CD4-positive, alpha-beta T cell treated with Interleukin-15 for 4 hours (primary cell): ENCODE data around the gene ADAM23.

Experiments used
- DNase-seq: peaks from one replicate; pipeline ENCODE4 v3.0.0-alpha.2; 2020; ENCODE audit warnings: low spot score

ADAM23 gene

DNA sequence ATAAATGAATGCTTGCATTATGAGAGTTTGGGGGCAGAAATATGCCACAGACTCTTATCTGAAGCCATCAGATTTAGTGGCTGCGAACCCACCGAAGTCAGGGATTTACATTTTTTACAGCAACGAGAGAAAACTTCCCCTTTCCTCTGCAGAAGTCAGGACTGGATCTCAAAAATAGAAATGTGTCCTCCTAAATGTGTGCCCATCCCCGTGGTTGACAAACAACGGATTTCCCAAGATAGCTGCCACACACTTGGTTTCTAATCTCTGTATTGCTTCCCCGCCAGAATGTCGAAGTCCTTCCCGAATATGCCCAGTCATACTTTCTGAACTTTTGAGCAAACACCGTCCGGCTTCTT lies 879 bp upstream of the ADAM23 start:
- DNase-seq = no peak

DNA sequence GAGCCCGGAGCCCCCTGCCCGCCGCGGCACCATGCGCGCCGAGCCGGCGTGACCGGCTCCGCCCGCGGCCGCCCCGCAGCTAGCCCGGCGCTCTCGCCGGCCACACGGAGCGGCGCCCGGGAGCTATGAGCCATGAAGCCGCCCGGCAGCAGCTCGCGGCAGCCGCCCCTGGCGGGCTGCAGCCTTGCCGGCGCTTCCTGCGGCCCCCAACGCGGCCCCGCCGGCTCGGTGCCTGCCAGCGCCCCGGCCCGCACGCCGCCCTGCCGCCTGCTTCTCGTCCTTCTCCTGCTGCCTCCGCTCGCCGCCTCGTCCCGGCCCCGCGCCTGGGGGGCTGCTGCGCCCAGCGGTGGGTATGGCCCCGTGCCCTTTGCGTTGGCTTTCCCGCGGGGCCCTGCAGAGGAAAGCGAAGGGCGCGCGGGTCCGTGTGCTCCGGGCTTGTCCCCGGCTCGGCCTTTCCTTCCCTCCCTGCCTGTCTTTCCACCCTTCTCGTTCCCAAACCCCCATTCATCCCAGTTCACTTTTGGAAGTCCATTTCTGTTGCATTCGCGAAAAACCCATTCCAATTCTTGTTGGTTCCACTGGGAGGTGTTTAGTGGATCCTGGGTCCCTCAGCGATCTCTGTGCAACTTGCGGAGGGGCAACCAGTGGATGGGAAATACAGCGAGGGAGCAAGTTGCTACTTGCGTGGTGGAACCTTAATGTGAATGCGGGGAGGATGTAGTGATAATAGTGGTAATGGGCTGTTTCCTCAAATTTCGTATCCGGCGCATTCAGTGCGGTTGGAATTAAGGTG lies 599 bp downstream of the ADAM23 start:
- DNase-seq = no peak

DNA sequence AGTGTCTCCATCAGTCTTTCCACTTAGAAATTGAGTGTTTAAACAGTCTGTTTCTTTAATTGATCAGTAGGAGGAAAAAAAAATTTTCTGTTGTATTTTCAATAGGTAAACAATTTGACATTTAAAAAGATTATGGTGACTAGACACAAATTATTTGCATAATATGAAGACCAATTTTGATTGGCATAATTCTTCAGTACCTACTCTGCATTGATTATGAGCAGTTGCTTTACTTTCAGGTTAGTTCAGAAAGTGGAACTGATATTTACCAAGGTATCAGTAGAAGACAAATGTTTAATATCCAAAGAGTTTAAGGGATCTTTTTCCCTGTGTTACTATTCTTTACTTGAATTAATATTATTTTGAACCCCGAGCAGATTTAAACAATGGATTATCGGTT lies 2.6 kb downstream of the ADAM23 start:
- no peak for DNase-seq

DNA sequence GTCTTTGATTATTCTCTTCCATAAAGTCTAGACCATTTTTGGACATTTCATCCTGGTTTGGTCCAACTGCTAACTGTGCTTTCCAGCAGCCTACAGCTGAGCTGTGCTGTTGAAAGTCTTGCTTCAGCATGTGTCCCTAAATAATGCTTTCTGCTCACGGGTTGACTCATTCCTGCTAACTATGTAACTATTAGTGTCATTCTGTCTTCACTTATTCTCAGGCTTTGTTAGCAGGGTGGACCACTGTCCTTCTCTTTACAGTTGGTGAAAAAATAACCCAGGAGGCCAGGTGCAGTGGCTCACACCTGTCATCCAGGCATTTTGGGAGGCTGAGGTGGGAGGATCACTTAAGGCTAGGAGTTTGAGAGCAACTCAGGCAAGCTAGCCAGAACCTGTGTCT lies 8.9 kb downstream of the ADAM23 start:
- no peak for DNase-seq

DNA sequence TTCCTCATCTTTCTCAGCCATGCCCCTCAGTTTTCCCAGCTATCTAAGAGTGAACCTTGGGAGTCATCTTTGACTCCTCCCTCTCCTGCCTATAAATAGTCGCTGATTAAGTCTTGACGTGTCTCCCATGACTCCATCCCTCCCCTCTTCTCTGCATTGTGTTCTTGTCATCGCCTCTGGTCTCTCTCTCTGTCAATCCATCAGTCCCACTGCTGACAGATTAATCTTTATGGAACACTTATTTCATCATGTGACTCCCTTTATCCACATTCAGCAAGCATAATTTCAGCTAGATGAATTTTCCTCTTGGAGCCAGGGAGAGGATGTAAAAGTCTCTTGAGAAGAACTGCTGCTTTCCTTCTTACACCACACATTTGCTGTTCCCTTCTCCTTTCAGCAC lies 9.4 kb downstream of the ADAM23 start:
- no peak for DNase-seq

DNA sequence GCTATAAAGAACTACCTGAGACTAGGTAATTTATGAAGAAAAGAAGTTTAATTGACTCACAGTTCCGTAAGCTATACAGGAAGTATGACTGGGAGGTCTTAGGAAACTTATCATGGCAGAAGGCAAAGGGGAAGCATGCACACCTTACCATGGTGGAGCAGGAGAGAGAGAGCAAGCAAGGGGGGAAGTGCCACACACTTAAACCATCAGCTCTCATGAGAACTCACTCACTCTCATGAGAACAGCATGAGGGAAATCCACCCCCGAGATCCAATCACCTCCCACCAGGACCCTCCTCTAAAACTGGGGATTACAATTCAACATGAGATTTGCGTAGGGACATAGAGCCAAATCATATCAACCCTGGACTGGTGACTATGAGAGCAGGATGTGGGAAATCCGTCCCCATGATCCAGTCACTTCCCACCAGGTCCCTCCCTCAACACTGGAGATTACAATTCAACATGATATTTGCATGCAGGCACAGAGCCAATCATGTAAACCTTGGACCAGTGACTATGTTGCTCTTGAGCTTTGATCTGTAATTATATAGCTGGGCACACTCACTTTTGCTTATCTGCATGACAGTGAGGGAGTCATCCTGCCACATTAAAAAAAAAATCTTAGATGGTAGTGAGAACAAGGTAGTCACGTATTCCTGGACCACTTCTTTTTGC lies 12.9 kb downstream of the ADAM23 start:
- DNase-seq = no peak

DNA sequence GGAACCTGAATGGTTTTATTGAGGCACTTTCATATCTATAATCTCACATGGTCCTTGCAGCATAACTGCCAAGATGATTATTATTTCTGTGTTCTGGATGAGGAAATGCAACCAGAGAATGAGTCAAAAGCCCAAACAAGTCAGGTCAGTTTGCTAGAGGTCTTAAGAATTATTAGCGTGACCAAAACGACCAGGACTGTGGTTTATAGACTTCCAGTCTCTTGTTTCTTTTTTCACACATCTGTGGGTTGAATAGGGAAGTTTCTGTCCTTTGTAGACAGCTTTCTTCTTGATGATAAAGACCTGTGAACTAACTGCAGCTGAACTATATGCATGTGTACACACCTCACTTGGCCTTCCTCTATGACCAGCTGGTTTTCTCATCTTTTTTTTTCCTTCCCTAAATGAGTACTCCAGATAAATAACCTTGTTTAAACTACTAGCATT lies 13.9 kb downstream of the ADAM23 start:
- no peak for DNase-seq

DNA sequence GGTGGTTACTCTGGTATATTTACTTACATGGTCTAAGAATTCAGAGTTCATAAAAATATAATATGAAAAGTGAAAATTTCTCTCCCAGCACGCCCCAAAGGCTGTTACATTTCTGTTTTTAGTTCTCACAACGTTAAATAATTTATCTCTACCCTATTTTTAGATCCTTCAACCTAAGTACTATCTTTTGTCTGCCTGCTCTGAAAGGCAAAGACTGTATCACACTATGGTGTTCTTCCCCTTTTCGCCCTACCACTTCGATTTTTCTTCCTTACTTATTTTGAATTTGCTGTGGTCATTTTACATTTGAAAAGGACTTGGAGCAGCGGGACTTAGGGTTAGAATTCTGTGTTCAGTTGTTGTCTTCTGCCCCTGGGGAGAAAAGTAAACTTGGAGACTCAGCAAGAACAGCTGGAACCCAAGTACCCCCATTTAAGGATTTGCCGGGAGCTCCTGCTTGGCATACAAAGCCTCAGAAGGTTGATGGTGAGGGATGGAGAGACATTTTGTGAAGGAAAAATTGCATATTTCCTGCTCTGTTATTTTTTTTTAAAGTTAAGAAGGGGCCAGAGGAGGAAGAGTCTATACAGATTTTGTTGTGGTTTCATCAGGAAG lies 19.0 kb downstream of the ADAM23 start:
- no peak for DNase-seq

DNA sequence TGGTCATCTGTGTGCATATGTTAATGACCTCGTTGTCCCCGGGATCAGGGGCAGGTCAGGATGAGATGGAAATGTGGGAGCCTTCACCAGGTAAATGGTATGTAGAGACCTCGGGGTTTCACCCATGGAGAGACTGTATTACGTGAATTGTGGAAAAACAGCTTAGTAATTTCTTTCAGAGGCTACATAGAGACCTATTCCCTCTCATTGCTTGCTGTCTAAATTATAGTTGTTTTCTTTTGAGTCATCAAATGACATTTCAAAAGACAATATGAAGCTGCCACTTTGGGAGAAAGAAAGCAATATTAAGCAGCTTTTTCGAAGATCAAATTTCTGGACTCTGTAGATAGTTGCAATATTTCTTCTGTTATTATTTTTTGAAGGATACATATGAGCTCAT lies 20.4 kb downstream of the ADAM23 start:
- no peak for DNase-seq

DNA sequence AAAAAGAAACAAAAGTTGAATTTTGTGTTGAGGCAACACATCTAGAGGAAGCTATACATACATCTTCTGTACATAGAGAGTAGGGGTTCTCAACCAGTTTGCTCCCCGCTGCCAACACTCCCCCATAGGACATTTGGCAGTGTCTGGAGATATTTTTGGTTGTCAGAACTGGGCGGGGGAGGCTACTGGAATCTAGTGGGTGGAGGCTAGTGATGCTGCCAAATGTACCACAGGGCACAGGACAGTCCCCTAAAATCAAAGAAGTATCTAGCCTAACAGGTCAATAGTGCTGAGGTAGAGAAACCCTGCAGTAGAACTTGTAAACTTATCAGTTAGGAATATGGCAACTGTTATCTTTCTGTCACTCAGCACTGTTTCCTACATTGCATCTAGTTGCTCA lies 21.3 kb downstream of the ADAM23 start:
- DNase-seq = no peak

DNA sequence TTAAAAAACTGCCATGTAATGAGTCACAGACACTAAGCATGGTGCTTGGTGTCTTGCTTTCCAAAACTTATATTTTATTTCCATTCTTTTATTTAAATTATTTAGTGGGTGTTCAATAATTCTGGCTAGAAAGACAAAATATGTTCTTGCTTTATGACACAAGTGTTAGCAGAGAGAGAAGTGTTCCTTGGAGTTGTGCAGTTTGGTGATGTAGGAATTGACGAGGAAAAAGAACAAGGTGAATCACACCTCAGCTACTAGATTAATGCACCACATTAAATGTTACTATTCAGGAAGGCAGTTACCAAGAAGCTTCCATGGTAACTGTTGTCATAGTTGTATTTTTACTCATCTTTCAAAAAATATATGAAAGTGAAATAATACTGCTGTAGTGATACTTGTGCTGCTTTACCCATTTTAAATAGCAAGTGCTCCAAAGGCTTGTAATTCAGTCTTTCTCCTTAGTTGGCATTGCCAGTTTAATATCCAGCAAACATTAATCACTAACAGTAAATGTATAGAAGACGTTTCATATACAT lies 28.3 kb downstream of the ADAM23 start:
- DNase-seq = no peak

DNA sequence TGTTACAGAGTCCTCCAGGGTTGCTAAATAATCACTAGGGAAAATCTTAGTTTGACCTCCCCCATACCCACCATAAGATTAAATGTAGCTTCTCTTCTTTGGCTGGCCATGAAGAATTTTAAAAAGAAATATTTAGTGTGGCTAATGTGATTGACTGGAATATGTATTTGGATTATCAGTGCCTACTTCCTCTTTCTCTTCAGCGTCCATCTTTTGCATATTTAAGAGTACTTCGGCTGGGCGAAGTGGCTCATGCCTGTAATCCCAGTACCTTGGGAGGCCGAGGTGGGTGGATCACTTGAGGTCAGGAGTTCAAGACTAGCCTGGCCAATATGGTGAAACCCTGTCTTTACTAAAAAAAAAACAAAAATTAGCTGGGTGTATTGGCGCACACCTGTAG lies 28.8 kb downstream of the ADAM23 start:
- DNase-seq = no peak

DNA sequence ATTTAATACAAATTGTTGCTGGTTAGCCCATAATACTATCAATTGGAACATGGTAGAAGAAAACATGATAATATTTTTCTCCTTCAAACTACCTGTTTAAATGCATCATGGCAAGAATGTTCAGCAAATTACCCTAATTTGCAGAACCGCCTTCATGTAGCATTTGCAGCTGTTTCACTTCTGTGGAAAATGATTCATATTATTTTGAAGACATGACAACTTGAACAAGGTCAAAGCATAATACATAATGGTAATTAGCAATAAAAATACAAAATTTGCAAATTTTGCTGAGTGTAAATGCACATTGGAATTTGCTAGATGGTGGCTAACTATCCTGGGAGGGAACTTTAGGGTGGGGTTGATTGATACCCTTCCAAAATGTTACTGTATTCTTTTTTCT lies 30.8 kb downstream of the ADAM23 start:
- no peak for DNase-seq

DNA sequence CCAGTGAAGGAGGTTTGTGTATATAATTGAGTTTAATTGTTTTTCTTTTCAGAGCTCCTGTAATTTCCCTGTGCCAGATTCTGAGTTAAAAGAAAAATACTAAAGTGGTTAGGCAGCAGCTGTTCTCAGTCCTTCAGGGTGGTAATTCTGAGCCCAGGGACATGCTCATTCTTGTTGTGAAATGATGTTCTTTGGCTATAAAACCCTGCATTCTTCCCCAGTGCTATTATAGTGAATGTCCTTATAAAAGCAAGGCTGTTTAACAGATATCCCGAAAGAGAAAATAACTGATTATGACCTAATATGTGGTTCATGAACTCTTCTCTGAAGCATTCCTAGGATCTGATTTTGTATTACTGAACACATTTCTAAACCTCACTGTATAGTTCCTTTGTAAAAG lies 34.0 kb downstream of the ADAM23 start:
- DNase-seq = no peak

DNA sequence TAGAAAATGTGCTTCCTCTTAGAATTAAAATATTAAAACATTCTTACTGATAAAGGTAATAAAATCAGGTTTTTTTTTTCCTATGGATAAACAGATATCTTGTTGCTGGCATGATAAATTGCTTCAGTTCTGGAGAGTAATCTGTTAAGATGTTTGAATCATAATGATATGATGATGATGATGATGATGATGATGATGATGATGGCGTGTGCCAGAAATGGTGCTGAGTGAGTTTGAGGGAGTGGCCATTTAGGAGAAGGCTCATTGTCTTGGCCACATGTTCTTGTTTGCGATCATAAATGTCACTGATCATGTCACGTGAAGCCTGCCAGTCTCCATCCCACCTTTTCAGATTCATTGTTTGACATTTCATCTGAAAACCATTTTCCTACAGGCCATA lies 35.0 kb downstream of the ADAM23 start:
- no peak for DNase-seq

DNA sequence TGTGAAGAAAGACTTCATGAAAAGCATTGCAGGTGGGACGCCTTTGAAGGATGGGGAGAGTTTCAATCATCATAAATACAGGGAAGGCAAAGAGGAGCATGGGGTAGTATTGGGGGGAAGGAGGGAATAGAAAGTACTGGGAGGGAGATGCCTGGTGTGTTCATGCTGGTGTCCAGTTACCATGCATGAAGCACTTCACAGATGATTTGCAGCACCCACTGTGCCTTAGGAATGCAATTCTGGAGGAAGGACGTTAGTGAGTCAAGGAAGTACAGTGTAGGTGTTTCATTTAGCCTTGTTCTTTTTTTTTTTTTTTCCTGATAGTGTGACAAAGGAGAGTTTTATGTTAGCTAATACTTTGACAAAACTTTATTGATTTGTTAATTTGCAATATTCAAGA lies 36.8 kb downstream of the ADAM23 start:
- no peak for DNase-seq

DNA sequence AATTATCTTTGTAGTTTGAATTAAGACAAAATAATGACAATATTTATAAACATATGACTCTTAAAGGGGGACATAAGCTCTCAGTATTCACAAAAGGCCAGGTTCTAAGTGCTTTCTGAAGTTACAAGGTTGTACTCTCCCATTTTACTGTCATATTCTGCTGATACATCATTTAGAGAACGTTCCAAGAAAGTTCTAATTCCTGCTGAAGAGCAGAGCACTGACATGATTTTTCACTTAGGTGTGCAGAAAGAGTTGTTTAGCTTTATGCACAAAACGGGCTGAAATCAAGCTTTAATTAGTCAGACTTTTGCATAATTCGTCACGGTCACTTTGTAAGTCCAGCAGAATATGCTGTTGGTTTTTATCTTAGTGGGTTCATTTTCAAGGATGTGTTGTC lies 37.3 kb downstream of the ADAM23 start:
- DNase-seq = no peak

DNA sequence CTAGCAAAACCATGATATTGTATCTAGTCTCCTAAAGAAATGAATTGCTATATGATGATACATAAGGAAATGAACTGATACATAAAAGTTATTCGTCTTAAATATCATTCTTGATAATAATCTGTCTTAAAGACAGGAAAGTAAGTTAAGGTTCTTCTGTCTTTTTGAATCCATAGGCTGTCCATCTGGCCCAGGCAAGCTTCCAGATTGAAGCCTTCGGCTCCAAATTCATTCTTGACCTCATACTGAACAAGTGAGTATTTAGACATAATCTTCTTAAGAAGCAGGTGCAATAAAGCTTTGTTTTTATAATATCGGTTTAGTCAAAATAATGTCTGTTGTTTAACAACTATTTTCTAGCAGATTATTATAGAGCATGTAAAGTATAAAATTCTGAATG lies 37.7 kb downstream of the ADAM23 start:
- no peak for DNase-seq

DNA sequence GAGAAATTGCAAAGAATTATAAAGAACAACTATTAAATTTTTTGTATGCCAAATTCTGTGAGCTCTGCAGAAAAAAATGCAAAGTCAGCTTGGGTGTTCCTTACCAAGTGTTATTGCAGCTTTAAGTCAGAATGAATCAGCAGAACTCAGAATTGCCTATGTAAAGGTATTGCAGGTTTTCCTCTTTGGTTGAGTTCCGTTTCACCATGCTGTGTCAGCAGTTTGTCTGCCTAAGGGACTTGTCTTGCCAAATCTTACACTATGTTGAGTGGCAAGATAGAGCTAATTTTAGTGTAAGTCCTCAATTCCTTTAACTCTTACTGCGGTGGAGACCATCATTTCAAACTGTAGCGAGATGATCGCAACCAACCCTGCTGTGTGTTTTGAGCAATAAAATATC lies 38.8 kb downstream of the ADAM23 start:
- DNase-seq = no peak

DNA sequence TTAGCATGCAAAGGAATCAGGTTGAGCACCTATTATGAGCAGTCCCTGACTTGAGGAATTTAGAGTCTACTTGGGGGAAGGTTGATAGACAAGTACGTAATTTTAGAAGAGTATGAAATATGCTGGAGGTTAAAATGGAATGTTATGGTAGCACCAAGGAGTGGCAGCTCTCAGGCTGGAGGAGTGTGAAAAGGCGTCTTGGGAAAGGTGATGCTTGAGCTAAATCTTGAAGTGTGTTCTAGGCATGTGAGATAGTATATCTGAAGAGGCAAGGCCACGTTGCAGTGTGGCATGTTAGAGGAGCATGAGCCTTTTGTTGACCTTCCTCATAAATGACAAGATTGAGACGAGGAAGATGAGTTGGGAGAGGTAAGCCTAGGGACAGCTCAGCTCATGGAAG lies 39.3 kb downstream of the ADAM23 start:
- DNase-seq = no peak

DNA sequence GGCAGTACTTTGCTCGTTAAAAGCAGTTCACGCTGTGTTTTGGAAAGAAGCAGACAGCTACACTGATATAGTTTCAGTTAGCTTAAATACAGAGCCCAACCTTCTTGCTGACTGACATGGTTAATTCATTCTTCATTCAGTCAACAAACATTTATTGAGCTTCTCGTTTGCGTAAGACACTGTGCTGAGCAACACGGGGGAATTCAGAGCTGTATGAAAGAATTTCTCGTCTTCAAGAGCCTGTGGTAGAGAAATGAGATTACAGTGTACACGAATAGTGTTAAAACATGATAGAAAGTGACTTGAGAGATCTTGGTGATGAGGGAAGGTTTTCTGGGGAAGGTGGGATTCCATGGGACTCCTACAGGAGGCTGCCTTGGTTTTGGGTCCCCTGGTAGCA lies 44.7 kb downstream of the ADAM23 start:
- no peak for DNase-seq

DNA sequence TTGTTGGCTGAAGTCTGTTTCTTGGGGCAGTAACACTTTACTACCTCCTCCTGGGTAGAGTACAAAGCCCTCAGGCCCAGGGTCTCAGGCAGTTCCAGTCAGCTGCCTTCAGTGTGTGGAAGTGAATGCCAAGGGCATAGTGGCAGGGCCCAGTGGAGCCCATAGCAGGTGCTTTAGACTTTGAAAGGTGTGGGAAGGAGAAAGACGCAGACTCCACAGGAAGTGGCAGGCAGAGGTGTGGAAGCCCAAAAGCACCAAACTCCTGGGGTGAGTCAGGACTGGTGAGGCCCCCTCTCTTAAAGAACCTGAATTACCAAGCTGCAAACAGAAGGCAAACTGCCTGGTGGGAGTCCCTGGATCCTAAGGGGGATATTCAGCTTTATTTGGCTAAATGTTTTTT lies 45.3 kb downstream of the ADAM23 start:
- DNase-seq = no peak

DNA sequence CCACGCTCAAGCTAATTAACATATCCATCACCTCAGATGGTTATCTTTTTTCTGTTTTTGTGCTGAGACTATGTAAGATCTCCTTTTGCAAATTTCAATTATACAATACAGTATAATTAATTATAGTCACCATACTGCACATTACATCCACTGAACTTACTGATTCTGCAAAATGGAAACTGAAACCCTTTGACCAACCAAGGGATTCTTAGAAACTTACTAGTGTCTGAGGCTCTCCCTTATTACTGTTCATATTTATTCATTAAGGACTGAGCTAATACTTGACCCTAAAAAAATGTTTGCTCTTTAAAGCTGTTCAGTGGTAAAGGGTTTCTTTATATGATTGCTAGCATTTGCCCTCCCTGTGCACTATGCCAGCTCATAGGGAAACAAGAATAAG lies 50.7 kb downstream of the ADAM23 start:
- DNase-seq = no peak
